C4-2B (cell line): Measurements from ENCODE around the gene FEM1B.

ENCODE experiments used
- H3K27ac ChIP-seq: fragments of 450-650 bp; 2 replicates; pipeline ENCODE4 v1.5.1; 2017
- CTCF ChIP-seq: fragments of 450-650 bp; conservative IDR thresholded peaks from 2 replicates; pipeline ENCODE4 v1.5.1; 2017; ENCODE audit warnings: mild to moderate bottlenecking
- ZFX ChIP-seq: fragments of 450-650 bp; IDR thresholded peaks from 2 replicates; pipeline ENCODE4 v1.6.1; 2017

FEM1B gene

DNA sequence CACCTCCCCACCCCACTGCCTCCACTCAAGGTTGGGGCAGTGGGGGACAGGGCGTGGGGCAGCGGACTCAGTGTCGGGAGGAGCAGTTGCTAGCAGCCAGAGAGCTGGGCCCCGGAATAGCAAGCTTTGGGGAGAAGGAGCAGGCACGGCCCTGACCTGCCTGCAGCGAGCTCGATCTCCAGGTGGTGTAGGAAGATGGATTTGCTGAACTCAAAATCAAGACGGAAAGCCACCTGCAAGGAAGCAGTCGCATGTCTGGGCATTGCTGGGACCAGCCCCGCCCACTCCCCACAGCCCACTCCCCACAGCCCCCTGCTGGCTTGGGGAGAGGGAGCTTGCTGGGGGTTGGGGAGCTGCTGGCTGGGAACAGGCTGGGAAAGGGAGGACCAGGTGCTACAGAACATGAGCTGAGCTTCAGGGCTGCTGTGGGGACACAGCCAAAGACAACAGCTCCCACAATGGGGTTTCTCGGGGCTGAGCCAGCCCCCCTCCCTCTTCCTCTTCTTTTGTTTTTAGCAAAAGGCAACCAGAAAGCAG lies 38.0 kb downstream of the FEM1B start:
- TF ChIP-seq ZFX (no peak), CTCF (no peak)
- H3K27ac ChIP-seq: no peak overlapping the region

GRCh38 chr15:68316061-68316804 lies 38.7 kb downstream of the FEM1B start:
- TF ChIP-seq CTCF (peak; percentile 67), ZFX (no peak)
- H3K27ac ChIP-seq: no peak overlapping the region

DNA sequence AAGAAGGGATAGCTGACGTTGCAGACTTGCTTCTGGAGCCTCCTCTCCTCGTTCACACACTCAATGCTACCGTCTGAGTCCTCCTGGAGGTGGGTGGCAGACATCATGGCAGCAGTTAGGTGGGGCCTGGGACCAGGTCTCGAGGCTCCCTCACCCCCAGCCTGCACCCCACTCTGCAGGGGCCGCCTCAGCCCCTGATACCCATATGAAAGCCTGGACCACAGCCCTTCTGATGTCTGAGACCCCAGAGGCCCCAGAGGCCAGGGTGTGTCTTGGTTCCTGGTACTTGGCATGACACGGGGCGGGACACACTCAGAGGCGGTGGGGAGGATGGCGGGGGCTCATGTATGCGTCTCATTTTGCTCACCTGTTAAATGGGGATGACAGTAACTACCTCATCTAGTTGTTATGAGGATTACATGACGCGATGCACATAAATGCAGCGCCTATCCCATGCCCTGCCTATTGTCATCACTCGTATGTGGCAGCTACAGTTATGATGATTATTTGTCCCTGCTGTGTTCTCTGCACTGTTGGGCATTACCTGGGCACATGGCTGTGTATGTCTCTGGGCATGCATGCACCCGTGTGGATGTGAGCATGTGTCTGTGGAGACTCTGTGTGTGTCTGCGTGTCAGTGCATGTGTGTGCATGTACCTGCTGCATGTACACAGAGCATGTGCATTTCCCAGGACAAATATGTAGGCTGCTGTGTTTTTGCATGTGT lies 39.9 kb downstream of the FEM1B start:
- H3K27ac ChIP-seq: no peak overlapping the region
- TF ChIP-seq ZFX: no peak
- TF ChIP-seq CTCF: no peak

- no peak overlapping the region for H3K27ac ChIP-seq
- TF ChIP-seq ZFX (no peak), CTCF (no peak)
These were observed 40.7 kb downstream of the FEM1B start for GRCh38 chr15:68318008-68318835.

DNA sequence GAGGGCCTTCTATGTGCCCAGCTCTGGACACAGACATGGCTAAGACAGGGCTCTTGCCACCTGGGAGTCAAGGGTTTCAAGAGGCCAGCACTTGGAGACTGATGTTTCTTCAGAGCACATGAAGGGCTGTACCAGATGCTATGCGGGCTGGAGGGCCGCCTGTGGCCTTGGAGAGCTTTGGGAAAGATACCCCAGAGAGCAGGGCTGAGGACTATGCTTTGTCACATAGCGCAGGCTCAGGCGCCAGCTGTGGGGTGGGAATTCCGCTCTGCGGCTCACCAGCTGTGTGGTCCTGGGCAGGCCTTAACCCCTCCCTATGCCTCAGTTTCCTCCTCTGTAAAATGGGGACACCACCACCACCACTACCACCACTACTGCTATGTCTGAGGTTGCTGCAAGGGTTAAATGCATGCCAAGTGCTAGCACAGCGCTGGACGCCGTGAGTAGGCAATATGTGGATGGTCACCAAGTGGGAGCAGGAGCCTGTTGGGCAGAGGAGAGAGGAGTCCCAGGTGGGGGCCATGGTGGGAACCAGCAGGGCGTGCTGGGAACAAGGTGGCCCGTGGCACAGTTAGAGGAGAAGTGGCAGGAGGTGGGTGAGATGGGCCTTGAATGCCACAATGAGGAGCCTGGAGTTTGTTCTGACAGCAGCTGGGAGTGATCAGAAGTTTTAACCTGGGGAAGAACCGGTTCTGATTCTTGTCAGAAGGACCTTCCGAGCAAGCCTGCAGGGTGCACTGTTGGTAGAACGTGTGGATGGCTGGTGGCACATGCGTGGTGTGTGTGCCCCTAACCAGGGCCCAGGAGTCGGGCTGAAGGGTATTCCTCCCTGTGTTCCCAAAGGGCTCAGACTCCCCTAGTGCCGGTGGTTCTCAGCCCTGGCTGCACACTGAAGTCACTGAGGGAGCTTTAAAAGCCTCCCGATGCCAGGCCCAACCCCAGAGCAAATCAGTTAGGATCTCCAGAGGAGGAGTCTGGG lies 41.7 kb downstream of the FEM1B start:
- TF ChIP-seq ZFX (no peak), CTCF (no peak)
- no peak overlapping the region for H3K27ac ChIP-seq

DNA sequence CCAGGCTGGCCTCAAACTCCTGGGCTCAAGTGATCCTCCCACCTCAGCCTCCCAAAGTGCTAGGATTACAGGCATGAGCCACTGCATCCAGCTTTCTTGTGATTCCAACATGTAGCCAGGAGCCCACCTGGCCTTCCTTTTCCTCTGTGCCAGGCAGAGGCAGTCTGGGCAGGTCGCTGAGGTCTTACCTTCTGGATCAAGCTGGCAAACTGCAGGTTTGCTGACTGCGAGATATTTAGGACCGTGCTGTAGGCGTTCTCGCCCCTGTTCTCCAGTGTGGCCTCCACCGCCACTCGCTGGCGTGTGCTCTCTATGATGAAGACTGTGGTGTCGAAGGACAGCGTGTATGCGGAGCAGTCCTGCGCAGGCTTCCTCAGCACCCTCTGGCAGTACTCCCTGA lies 42.5 kb downstream of the FEM1B start:
- TF ChIP-seq ZFX (no peak), CTCF (no peak)

More for the DNA sequence above, 42.5 kb downstream of the FEM1B start:
- H3K27ac ChIP-seq: no peak overlapping the region
